Right lung (tissue), 5 donors: ENCODE results near the gene RNF114. TPM values are rescaled to one million over a fixed set of nuclear protein-coding genes. Genes with fewer than 3 reads are reported as not detected.
A peak's percentile ranks its signal among the peaks of the same experiment; 100 is the strongest.
"Not testable (repeated sequence)": the region's sequence is repeated elsewhere in the genome, so short reads cannot be mapped to it uniquely, and the experiment has no call there.

Source experiments
- DNase-seq, 2 donors: peaks; one replicate each; pipeline ENCODE4 v3.0.0-alpha.2; 2013
- polyA plus RNA-seq, 5 donors: library from polyadenylated mRNA; unstranded; fragments of 120-200 nt; gene quantifications; one replicate each; pipeline versions ENCODE4 v1.2.1 to v1.2.3, GENCODE V29; 2013; ENCODE audit warnings: inconsistent platforms in 1 of 5, low replicate concordance in 1 of 5; ENCODE audit not compliant: insufficient read length in 5 of 5, insufficient read depth in 1 of 5

Gene RNF114
- polyA plus RNA-seq, 5 donors = 57.2 to 71.9 (median 65.0) TPM

GRCh38 chr20:49957089-49957938 lies 21.1 kb downstream of the RNF114 start:
- not testable (repeated sequence) for DNase-seq

- no peak for DNase-seq
Measured at GRCh38 chr20:49961413-49961812, 25.2 kb downstream of the RNF114 start.

GRCh38 chr20:49964964-49965780 lies 29.0 kb downstream of the RNF114 start:
- DNase-seq = no peak

GRCh38 chr20:49965781-49966305 lies 29.6 kb downstream of the RNF114 start:
- DNase-seq = no peak

- no peak for DNase-seq
Measured at GRCh38 chr20:49966861-49967260, 30.7 kb downstream of the RNF114 start.

GRCh38 chr20:49969234-49969633 lies 33.0 kb downstream of the RNF114 start:
- no peak for DNase-seq

- no peak for DNase-seq
Measured at GRCh38 chr20:49969946-49970345, 33.7 kb downstream of the RNF114 start.

- DNase-seq = no peak
Measured at GRCh38 chr20:49970498-49970897, 34.3 kb downstream of the RNF114 start.

- no peak for DNase-seq
Measured at GRCh38 chr20:49973981-49974380, 37.8 kb downstream of the RNF114 start.

GRCh38 chr20:49976542-49976941 lies 40.3 kb downstream of the RNF114 start:
- DNase-seq = no peak

- DNase-seq = not testable (repeated sequence)
Measured at GRCh38 chr20:49977740-49978139, 41.5 kb downstream of the RNF114 start.

- no peak for DNase-seq
Measured at GRCh38 chr20:49978685-49979029, 42.5 kb downstream of the RNF114 start.

- DNase-seq = peak; percentile 61 to 62
Measured at GRCh38 chr20:49979030-49979832, 43.0 kb downstream of the RNF114 start.

- DNase-seq = no peak
Measured at GRCh38 chr20:49980140-49981008, 44.2 kb downstream of the RNF114 start.

- DNase-seq = no peak
Measured at GRCh38 chr20:49981218-49982071, 45.2 kb downstream of the RNF114 start.

- no peak for DNase-seq
Measured at GRCh38 chr20:49982072-49982345, 45.8 kb downstream of the RNF114 start.

- DNase-seq = peak; percentile 80 to 82
Measured at GRCh38 chr20:49982346-49983122, 46.3 kb downstream of the RNF114 start, which contains the start of gene SNAI1. SNAI1 (plus strand) TSS chr20:49982980; CDS start chr20:49983060, 80 bp downstream.

GRCh38 chr20:49983123-49983847 lies 47.1 kb downstream of the RNF114 start:
- no peak for DNase-seq
